Measurements from ENCODE around the gene TRPM8. TPM values are rescaled to one million over a fixed set of nuclear protein-coding genes. Genes with fewer than 3 reads are reported as not detected.

TRPM8 gene
- total and polyA plus RNA-seq, 2 of the 8 experiments (the other 6 are each of a cell fraction or from before 2014, with no cell fraction given), result 0.18 to 0.54 TPM

DNA sequence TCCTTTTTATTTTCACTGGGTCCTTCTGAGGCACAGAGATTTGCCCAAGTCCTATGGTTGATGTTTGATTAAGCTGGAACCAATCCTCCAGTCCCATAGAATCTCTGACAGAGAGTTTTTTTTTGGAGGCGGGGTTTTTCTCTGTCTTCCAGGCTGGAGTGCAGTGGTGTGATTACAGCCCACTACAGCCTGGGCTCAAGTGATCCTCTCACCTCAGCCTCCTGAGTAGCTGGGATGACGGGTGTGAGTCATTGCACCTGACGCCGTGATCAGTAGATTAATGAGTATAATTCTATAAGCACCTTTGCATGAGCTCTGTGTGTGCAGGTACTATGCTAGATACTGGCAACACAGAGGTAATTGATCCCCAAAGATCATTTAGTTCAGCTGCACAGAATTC is 15.3 kb upstream of the TRPM8 start (continued):
- TF ChIP-seq POLR2AphosphoS5 (IDR thresholded peaks at IDR 0.05; ENCODE audit: low read depth, low read length) (no peak), CEBPB (IDR thresholded peaks at IDR 0.05; ENCODE audit: low read depth, low read length) (no peak), GTF2F1 (IDR thresholded peaks at IDR 0.05; ENCODE audit: borderline replicate concordance, low read depth, low read length) (no peak), HDAC2 (IDR thresholded peaks at IDR 0.05; ENCODE audit: borderline replicate concordance in 1 of 2, low read depth in 2 of 2, low read length in 2 of 2) (no peak), RAD21 (IDR thresholded peaks at IDR 0.05 in 1 of 2, conservative IDR thresholded peaks at IDR 0.05 in 1 of 2; ENCODE audit: low read depth in 2 of 2, low read length in 2 of 2) (no peak), JUN (IDR thresholded peaks at IDR 0.05; ENCODE audit: low read depth, low read length) (no peak)
